HG03521 (cell line): ENCODE measurements around the gene LDAF1.
"Not testable (repeated sequence)": the region's sequence is repeated elsewhere in the genome, so short reads cannot be mapped to it uniquely, and the experiment has no call there.

Experiments used
- ATAC-seq: cut with Tn5 transposase; IDR thresholded peaks from one replicate; pipeline ENCODE4 v1.9.1; 2021; ENCODE audit warnings: mild to moderate bottlenecking, moderate library complexity; ENCODE audit not compliant: unreplicated experiment

LDAF1 gene

GRCh38 chr16:21194771-21195301, 36.4 kb downstream of the LDAF1 start:
- ATAC-seq, result no peak

GRCh38 chr16:21195330-21195729, 36.9 kb downstream of the LDAF1 start:
- not testable (repeated sequence) for ATAC-seq

GRCh38 chr16:21197112-21197511, 38.6 kb downstream of the LDAF1 start:
- no peak for ATAC-seq

DNA sequence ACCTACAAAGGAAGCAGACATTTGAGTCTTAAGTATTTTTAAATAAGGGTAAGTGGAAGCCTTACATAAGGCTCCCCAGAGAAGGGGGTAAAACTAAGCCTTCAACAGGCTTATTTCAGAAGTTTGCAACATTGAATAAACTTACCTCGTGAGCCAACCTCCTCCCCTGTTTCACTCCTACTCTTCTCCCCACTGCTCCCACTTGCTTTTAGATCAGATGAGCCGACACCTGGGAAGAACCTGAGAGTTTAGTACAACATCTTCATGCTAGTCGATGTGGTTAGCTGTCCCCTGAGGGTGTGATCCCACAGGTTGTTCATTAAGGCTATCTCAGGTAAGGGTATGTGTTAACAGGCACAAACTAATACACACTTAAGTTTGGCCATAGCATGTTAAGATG, 39.1 kb downstream of the LDAF1 start:
- ATAC-seq, result no peak

DNA sequence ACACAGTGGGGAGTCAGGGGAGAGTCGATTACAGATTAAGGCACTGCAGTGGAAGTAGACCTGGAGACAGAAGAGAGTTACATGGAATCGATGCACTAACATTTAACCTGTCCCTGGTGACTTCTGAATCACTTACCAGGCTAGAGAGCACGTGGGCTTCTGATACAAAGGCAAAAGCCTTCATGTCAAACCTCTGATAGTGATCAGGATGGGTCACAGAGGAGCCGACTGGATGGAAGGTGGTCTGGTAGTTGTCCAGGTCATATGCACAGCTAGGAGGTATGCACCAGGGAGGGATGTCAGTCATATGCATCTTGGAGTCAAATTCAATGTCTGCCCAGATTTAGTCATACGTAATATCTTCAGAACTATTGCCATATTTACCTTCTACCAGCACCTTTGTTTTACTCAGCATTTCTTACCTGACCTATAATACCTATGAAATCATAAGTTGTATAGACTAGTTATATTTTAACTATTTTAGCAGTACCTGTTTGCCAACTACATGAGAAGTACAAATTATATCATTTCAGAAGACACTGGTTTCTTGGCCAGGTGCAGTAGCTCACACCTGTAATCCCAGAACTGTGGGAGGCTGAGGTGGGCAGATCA, 41.2 kb downstream of the LDAF1 start:
- no peak for ATAC-seq

- ATAC-seq, result no peak
Measured at GRCh38 chr16:21203155-21203797, 44.8 kb downstream of the LDAF1 start.

GRCh38 chr16:21205303-21205702, 46.8 kb downstream of the LDAF1 start:
- ATAC-seq, result no peak

GRCh38 chr16:21206550-21206949, 48.1 kb downstream of the LDAF1 start:
- no peak for ATAC-seq

GRCh38 chr16:21208446-21209230, 50.2 kb downstream of the LDAF1 start:
- ATAC-seq, result no peak

- no peak for ATAC-seq
Measured at GRCh38 chr16:21211486-21211885, 53.0 kb downstream of the LDAF1 start, which contains the start of gene ZP2. TSS of gene ZP2 (minus strand) at chr16:21211574. CDS start at chr16:21211547, 27 bp downstream.

- ATAC-seq, result no peak
Measured at GRCh38 chr16:21214086-21214485, 55.6 kb downstream of the LDAF1 start.

- ATAC-seq, result no peak
Measured at GRCh38 chr16:21217121-21217520, 58.6 kb downstream of the LDAF1 start.

- no peak for ATAC-seq
Measured at GRCh38 chr16:21218153-21218552, 59.7 kb downstream of the LDAF1 start.

GRCh38 chr16:21219551-21219950, 61.1 kb downstream of the LDAF1 start:
- ATAC-seq, result no peak

- no peak for ATAC-seq
Measured at GRCh38 chr16:21222495-21223337, 64.2 kb downstream of the LDAF1 start.

DNA sequence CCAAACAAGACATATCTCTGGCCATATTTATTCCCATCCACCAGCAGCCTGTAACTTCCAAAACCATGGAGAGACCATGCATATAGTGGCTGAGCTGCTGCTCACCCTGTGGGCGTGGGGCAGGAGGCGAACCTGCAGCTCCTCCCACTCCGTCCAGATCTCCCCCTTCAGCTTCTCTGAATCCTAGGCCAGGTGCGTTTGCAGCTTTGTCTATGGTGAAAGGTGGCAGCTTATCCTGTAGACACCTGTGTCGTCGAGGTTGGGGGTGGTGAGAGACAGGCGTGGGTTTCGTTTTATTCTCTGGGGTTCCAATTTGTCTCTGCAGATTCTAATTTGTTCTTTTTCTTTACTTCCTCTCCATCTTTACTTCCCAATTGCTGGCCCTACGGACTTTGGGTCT, 65.3 kb downstream of the LDAF1 start:
- ATAC-seq, result no peak

DNA sequence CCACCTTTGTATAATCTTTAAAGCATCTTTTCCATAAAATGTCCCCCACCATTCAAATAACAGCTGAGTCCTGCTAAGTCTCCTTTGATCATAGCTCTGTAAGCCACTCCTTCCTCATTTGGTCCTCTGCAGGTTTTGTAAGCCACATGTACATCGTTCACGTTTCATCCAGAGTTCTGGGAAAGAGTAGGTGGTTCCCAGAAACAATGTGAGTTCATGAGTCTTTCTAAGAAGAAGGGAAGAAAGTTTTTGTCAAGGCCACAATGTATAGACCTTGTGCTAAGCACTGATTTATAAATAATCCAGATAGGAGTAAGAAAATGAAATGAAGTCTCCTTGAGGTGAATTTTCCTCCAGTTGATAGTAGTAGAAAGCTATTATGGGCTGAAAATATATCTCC, 66.3 kb downstream of the LDAF1 start:
- no peak for ATAC-seq

- ATAC-seq, result no peak
Measured at GRCh38 chr16:21226749-21227148, 68.3 kb downstream of the LDAF1 start.

DNA sequence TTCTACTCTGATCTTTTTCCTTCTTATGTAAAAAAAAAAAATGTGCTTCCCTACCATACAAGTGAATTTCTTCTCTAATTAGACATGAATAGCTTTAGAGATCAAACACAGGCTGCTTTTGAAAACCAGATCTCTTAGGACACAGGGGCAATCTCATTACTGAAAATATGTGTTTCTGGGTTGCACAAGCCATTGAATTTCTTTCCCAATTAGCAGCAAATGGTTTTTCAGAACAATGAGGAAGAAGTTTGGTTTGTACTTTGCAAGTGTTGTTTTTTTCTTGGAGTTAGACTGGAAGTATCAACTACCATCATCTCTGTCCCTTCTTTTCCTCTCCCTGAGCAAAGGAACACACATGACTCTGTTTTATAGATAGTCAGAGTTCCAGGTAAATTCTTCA, 69.4 kb downstream of the LDAF1 start:
- no peak for ATAC-seq

- ATAC-seq, result no peak
Measured at GRCh38 chr16:21228361-21228872, 69.9 kb downstream of the LDAF1 start.
